ENCODE results near the gene LRRK1.
A peak's percentile ranks its signal among the peaks of the same experiment; 100 is the strongest.

The LRRK1 gene

GRCh38 chr15:100932676-100933348 lies 13.7 kb downstream of the LRRK1 start:
- Histone ChIP-seq H3K27me3 (ENCODE audit: control insufficient read depth in 1 of 2, insufficient read depth in 1 of 2, low read length in 2 of 2) (no peaks in the 10 kb centered on the region), H3K9ac (ENCODE audit: low read length) (no peak overlapping the region), H3K4me1 (ENCODE audit: control insufficient read depth, insufficient read depth, low read depth, low read length) (peaks cover 5% of the 10 kb centered on the region), H4K8ac (ENCODE audit: low read length) (no peak overlapping the region), H3K4me3 (ENCODE audit: insufficient read depth in 1 of 2, low read depth in 1 of 2, low read length in 2 of 2) (no peak overlapping the region), H3K23ac (ENCODE audit: low read length in 2 of 2) (no peak overlapping the region), H3K9me3 (ENCODE audit: control insufficient read depth, low read length) (no peaks in the 10 kb centered on the region), H3K14ac (ENCODE audit: low read length in 2 of 2) (no peak overlapping the region), H2BK12ac (ENCODE audit: low read length in 2 of 2) (no peak overlapping the region), H4K91ac (ENCODE audit: low read length) (no peak overlapping the region), H3K4ac (ENCODE audit: low read depth in 1 of 2, low read length in 2 of 2) (no peak overlapping the region), H2AK5ac (ENCODE audit: low read length, severe bottlenecking) (no peak overlapping the region), H3K79me1 (replicated peaks; ENCODE audit: low read length, poor library complexity, severe bottlenecking) (no peaks in the 10 kb centered on the region), H3K4me2 (ENCODE audit: low read length, poor library complexity, severe bottlenecking) (no peak overlapping the region), H2BK120ac (ENCODE audit: low read depth, low read length) (no peak overlapping the region), H3K36me3 (ENCODE audit: control insufficient read depth in 1 of 2, insufficient read depth in 2 of 2, low read depth in 1 of 2, low read length in 2 of 2) (peaks cover 0 to 43% of the 10 kb centered on the region in 2 experiments), H2BK15ac (ENCODE audit: low read depth, poor library complexity, severe bottlenecking) (no peak overlapping the region), H2AFZ (ENCODE audit: low read depth, low read length) (no peak overlapping the region), H2BK5ac (ENCODE audit: low read depth, low read length, poor library complexity, severe bottlenecking) (no peak overlapping the region), H3K27ac (ENCODE audit: low read length, poor library complexity, severe bottlenecking) (no peak overlapping the region), H3K18ac (ENCODE audit: low read depth in 1 of 2, low read length in 2 of 2) (no peak overlapping the region)
- DNase-seq = no peak
- WGBS = 55% methylated on average over 7 of the region's 7 CpGs

- Histone ChIP-seq H3K4me2 (ENCODE audit: low read length, poor library complexity, severe bottlenecking) (no peak overlapping the region), H3K36me3 (ENCODE audit: control insufficient read depth in 1 of 2, insufficient read depth in 2 of 2, low read depth in 1 of 2, low read length in 2 of 2) (peaks cover 0 to 36% of the 10 kb centered on the region in 2 experiments), H2AFZ (ENCODE audit: low read depth, low read length) (no peak overlapping the region), H2BK12ac (ENCODE audit: low read length in 2 of 2) (no peak overlapping the region), H2BK5ac (ENCODE audit: low read depth, low read length, poor library complexity, severe bottlenecking) (no peak overlapping the region), H4K8ac (ENCODE audit: low read length) (no peak overlapping the region), H2AK5ac (ENCODE audit: low read length, severe bottlenecking) (no peak overlapping the region), H3K79me1 (replicated peaks; ENCODE audit: low read length, poor library complexity, severe bottlenecking) (no peaks in the 10 kb centered on the region), H3K27me3 (ENCODE audit: control insufficient read depth in 1 of 2, insufficient read depth in 1 of 2, low read length in 2 of 2) (no peaks in the 10 kb centered on the region), H3K18ac (ENCODE audit: low read depth in 1 of 2, low read length in 2 of 2) (no peak overlapping the region), H3K9ac (ENCODE audit: low read length) (no peak overlapping the region), H3K4ac (ENCODE audit: low read depth in 1 of 2, low read length in 2 of 2) (no peak overlapping the region), H4K91ac (ENCODE audit: low read length) (no peak overlapping the region), H2BK15ac (ENCODE audit: low read depth, poor library complexity, severe bottlenecking) (no peak overlapping the region), H3K23ac (ENCODE audit: low read length in 2 of 2) (no peak overlapping the region), H3K4me3 (ENCODE audit: insufficient read depth in 1 of 2, low read depth in 1 of 2, low read length in 2 of 2) (no peak overlapping the region), H3K14ac (ENCODE audit: low read length in 2 of 2) (no peak overlapping the region), H3K4me1 (ENCODE audit: control insufficient read depth, insufficient read depth, low read depth, low read length) (peaks cover 5% of the 10 kb centered on the region), H3K27ac (ENCODE audit: low read length, poor library complexity, severe bottlenecking) (no peak overlapping the region), H2BK120ac (ENCODE audit: low read depth, low read length) (no peak overlapping the region), H3K9me3 (ENCODE audit: control insufficient read depth, low read length) (no peaks in the 10 kb centered on the region)
- DNase-seq = no peak
These were observed 15.0 kb downstream of the LRRK1 start for GRCh38 chr15:100934166-100934565.

GRCh38 chr15:100934726-100935125 lies 15.6 kb downstream of the LRRK1 start:
- no peak overlapping the region for H3K4me2 ChIP-seq (ENCODE audit: low read length, poor library complexity, severe bottlenecking)
- H2BK5ac ChIP-seq (ENCODE audit: low read depth, low read length, poor library complexity, severe bottlenecking) = no peak overlapping the region
- H4K8ac ChIP-seq (ENCODE audit: low read length) = no peak overlapping the region
- peaks cover 2% of the 10 kb centered on the region for H3K4me1 ChIP-seq (ENCODE audit: control insufficient read depth, insufficient read depth, low read depth, low read length)
- H2AFZ ChIP-seq (ENCODE audit: low read depth, low read length) = no peak overlapping the region
- H2AK5ac ChIP-seq (ENCODE audit: low read length, severe bottlenecking) = no peak overlapping the region
- H3K18ac ChIP-seq (ENCODE audit: low read depth in 1 of 2, low read length in 2 of 2) = no peak overlapping the region
- no peak overlapping the region for H3K9ac ChIP-seq (ENCODE audit: low read length)
- H2BK12ac ChIP-seq (ENCODE audit: low read length in 2 of 2) = no peak overlapping the region
- H2BK15ac ChIP-seq (ENCODE audit: low read depth, poor library complexity, severe bottlenecking) = no peak overlapping the region
- H4K91ac ChIP-seq (ENCODE audit: low read length) = no peak overlapping the region
- H3K14ac ChIP-seq (ENCODE audit: low read length in 2 of 2) = no peak overlapping the region
- no peak overlapping the region for H2BK120ac ChIP-seq (ENCODE audit: low read depth, low read length)
- H3K79me1 ChIP-seq (replicated peaks; ENCODE audit: low read length, poor library complexity, severe bottlenecking) = no peaks in the 10 kb centered on the region
- no peaks in the 10 kb centered on the region for H3K27me3 ChIP-seq (ENCODE audit: control insufficient read depth in 1 of 2, insufficient read depth in 1 of 2, low read length in 2 of 2)
- H3K27ac ChIP-seq (ENCODE audit: low read length, poor library complexity, severe bottlenecking) = no peak overlapping the region
- peaks cover 0 to 31% of the 10 kb centered on the region in 2 experiments for H3K36me3 ChIP-seq (ENCODE audit: control insufficient read depth in 1 of 2, insufficient read depth in 2 of 2, low read depth in 1 of 2, low read length in 2 of 2)
- no peak overlapping the region for H3K4me3 ChIP-seq (ENCODE audit: insufficient read depth in 1 of 2, low read depth in 1 of 2, low read length in 2 of 2)
- no peak overlapping the region for H3K4ac ChIP-seq (ENCODE audit: low read depth in 1 of 2, low read length in 2 of 2)
- peak; percentile 16 for DNase-seq
- H3K9me3 ChIP-seq (ENCODE audit: control insufficient read depth, low read length) = no peaks in the 10 kb centered on the region
- no peak overlapping the region for H3K23ac ChIP-seq (ENCODE audit: low read length in 2 of 2)

GRCh38 chr15:100937171-100937570 lies 18.0 kb downstream of the LRRK1 start:
- H3K36me3 ChIP-seq (ENCODE audit: control insufficient read depth in 1 of 2, insufficient read depth in 2 of 2, low read depth in 1 of 2, low read length in 2 of 2) = peaks cover 0 to 14% of the 10 kb centered on the region in 2 experiments
- no peak overlapping the region for H3K4me3 ChIP-seq (ENCODE audit: insufficient read depth in 1 of 2, low read depth in 1 of 2, low read length in 2 of 2)
- no peak overlapping the region for H4K91ac ChIP-seq (ENCODE audit: low read length)
- H2AFZ ChIP-seq (ENCODE audit: low read depth, low read length) = no peak overlapping the region
- no peak overlapping the region for H4K8ac ChIP-seq (ENCODE audit: low read length)
- no peak overlapping the region for H3K23ac ChIP-seq (ENCODE audit: low read length in 2 of 2)
- no peaks in the 10 kb centered on the region for H3K79me1 ChIP-seq (replicated peaks; ENCODE audit: low read length, poor library complexity, severe bottlenecking)
- WGBS = 93% methylated on average over 3 of the region's 4 CpGs
- H3K4me1 ChIP-seq (ENCODE audit: control insufficient read depth, insufficient read depth, low read depth, low read length) = no peaks in the 10 kb centered on the region
- H2AK5ac ChIP-seq (ENCODE audit: low read length, severe bottlenecking) = no peak overlapping the region
- H3K27ac ChIP-seq (ENCODE audit: low read length, poor library complexity, severe bottlenecking) = no peak overlapping the region
- H2BK15ac ChIP-seq (ENCODE audit: low read depth, poor library complexity, severe bottlenecking) = no peak overlapping the region
- H2BK12ac ChIP-seq (ENCODE audit: low read length in 2 of 2) = no peak overlapping the region
- H2BK120ac ChIP-seq (ENCODE audit: low read depth, low read length) = no peak overlapping the region
- no peak overlapping the region for H3K9ac ChIP-seq (ENCODE audit: low read length)
- H3K4me2 ChIP-seq (ENCODE audit: low read length, poor library complexity, severe bottlenecking) = no peak overlapping the region
- no peak overlapping the region for H3K4ac ChIP-seq (ENCODE audit: low read depth in 1 of 2, low read length in 2 of 2)
- no peak overlapping the region for H3K18ac ChIP-seq (ENCODE audit: low read depth in 1 of 2, low read length in 2 of 2)
- no peak overlapping the region for H3K14ac ChIP-seq (ENCODE audit: low read length in 2 of 2)
- no peaks in the 10 kb centered on the region for H3K9me3 ChIP-seq (ENCODE audit: control insufficient read depth, low read length)
- H2BK5ac ChIP-seq (ENCODE audit: low read depth, low read length, poor library complexity, severe bottlenecking) = no peak overlapping the region
- H3K27me3 ChIP-seq (ENCODE audit: control insufficient read depth in 1 of 2, insufficient read depth in 1 of 2, low read length in 2 of 2) = no peaks in the 10 kb centered on the region
- no peak for DNase-seq
